Esophagus mucosa (tissue), 1 donor: ENCODE results near the gene HNRNPH1. TPM values are rescaled to one million over a fixed set of nuclear protein-coding genes. Genes with fewer than 3 reads are reported as not detected.
"Not testable (repeated sequence)": the region's sequence is repeated elsewhere in the genome, so short reads cannot be mapped to it uniquely, and the experiment has no call there.

Source experiments
- ATAC-seq: fragments of 200-7000 bp; cut with Tn5 transposase; one replicate; pipeline ENCODE4 v1.9.1; 2020
- total RNA-seq: library from RNA; stranded (reverse); gene quantifications from one replicate; pipeline ENCODE4 v1.2.4, GENCODE V29; 2023
- donor health status: DM: yes; HTN: yes; CAD: no.

Gene HNRNPH1
- 268 TPM for total RNA-seq

GRCh38 chr5:179623003-179623905 is at the start of gene HNRNPH1:
HNRNPH1 (minus strand) TSS chr5:179623671; CDS start chr5:179623133, 538 bp downstream.
- peak; percentile 88 for ATAC-seq

GRCh38 chr5:179668391-179668790 is 44.9 kb upstream of the HNRNPH1 start:
- ATAC-seq: peak; percentile 78

- not testable (repeated sequence) for ATAC-seq
Observed at GRCh38 chr5:179661647-179662046, 38.2 kb upstream of the HNRNPH1 start.

- peak; percentile 58 for ATAC-seq
Observed at GRCh38 chr5:179658179-179658856, 34.8 kb upstream of the HNRNPH1 start.

- ATAC-seq: peak; percentile 93
Observed at GRCh38 chr5:179657302-179658178, 34.1 kb upstream of the HNRNPH1 start.

GRCh38 chr5:179653135-179653534 is 29.7 kb upstream of the HNRNPH1 start:
- ATAC-seq: not testable (repeated sequence)

- ATAC-seq: not testable (repeated sequence)
Observed at GRCh38 chr5:179650245-179650644, 26.8 kb upstream of the HNRNPH1 start.

- ATAC-seq: not testable (repeated sequence)
Observed at GRCh38 chr5:179649166-179649703, 25.8 kb upstream of the HNRNPH1 start.

- ATAC-seq: no peak
Observed at GRCh38 chr5:179648410-179648809, 24.9 kb upstream of the HNRNPH1 start.

- peak; percentile 20 for ATAC-seq
Observed at GRCh38 chr5:179644766-179645165, 21.3 kb upstream of the HNRNPH1 start.

GRCh38 chr5:179643141-179643920 is 19.9 kb upstream of the HNRNPH1 start:
- not testable (repeated sequence) for ATAC-seq

GRCh38 chr5:179642626-179643025 is 19.2 kb upstream of the HNRNPH1 start:
- ATAC-seq: not testable (repeated sequence)

GRCh38 chr5:179641745-179642144 is 18.3 kb upstream of the HNRNPH1 start:
- not testable (repeated sequence) for ATAC-seq

- ATAC-seq: peak; percentile 72
Observed at GRCh38 chr5:179639296-179639695, 15.8 kb upstream of the HNRNPH1 start.

- ATAC-seq: peak; percentile 89
Observed at GRCh38 chr5:179634370-179635172, 11.1 kb upstream of the HNRNPH1 start.

GRCh38 chr5:179633501-179634369 is 10.3 kb upstream of the HNRNPH1 start:
- not testable (repeated sequence) for ATAC-seq

- no peak for ATAC-seq
Observed at GRCh38 chr5:179624841-179625271, 1.4 kb upstream of the HNRNPH1 start.

- peak; percentile 35 for ATAC-seq
Observed at GRCh38 chr5:179623906-179624741, 653 bp upstream of the HNRNPH1 start.
